D341Med (cell line): Measurements from ENCODE around the gene REPIN1.
"Not testable (repeated sequence)": the region's sequence is repeated elsewhere in the genome, so short reads cannot be mapped to it uniquely, and the experiment has no call there.

ENCODE experiments used
- DNase-seq: peaks from one replicate; pipeline ENCODE4 v3.0.0; 2012; ENCODE audit warnings: low spot score

Gene REPIN1

DNA sequence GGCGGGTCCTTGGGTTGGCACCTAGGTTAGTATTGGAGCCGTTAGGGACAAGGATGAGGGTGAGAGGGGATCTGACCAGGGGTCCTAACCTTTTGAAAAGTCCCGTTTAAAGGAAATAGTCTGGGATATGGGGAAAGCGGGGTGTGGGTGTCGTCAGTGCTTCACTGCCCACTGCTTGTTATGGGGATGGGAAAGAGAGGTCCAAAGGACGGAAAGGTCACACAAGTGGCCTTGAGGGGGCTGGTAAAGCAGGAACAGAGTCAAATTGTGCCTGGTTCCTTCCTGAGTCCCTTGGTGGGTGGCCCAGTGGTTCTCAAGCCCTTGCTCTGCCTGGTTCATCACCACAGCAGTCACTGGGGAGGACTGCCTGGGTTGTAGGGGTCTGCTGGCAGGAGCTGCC lies 7.9 kb downstream of the REPIN1 start:
- DNase-seq, result no peak

GRCh38 chr7:150377196-150377595 lies 8.6 kb downstream of the REPIN1 start:
- no peak for DNase-seq

DNA sequence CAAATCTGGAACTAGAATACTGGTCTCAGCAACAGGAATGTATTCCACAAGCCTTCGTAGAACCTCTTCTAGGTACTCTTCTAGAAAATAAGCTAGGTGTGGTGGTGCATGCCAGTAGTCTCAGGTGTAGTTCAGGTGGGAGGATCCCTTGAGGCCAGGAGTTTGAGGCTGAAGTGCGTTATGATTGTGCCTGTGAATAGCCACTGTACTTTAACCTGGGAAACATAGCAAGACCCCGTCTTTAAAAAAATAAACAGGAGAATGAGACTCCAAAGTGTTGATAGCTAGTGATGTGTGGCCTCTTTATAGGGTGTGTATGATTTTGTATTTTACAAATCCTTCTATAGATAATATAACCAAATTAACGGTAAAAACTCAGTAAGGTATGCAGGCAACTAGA lies 9.0 kb downstream of the REPIN1 start:
- DNase-seq, result no peak

GRCh38 chr7:150378115-150378852 lies 9.7 kb downstream of the REPIN1 start:
- DNase-seq, result peak; percentile 69

GRCh38 chr7:150378853-150379440 lies 10.3 kb downstream of the REPIN1 start, which contains the start of gene ZNF775:
ZNF775 (plus strand) TSS chr7:150379330; CDS start chr7:150388471, 9,141 bp downstream.
- DNase-seq, result peak; percentile 100

GRCh38 chr7:150379441-150380379 lies 11.1 kb downstream of the REPIN1 start:
- peak; percentile 64 for DNase-seq

GRCh38 chr7:150380463-150380862 lies 11.8 kb downstream of the REPIN1 start:
- DNase-seq, result no peak

DNA sequence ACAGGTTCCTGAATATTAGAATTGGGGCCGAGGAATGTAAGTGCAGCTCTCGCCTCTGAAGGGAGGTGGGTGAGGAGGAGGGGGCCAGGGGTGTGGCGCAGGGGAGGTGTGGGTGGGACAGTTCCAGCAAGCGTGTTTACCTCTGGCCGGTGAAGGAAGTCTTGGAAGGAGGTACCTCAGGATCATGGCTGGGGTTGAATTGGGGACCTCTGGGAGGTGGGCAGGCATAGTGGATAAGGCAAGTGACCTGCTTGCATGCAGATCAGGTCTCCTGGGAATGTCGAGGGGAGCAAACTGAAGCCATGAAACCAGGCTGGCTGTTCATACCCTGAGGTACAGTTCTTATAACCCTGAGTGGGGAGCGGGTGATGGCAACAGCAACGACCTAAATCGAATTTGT lies 12.5 kb downstream of the REPIN1 start:
- DNase-seq, result no peak

DNA sequence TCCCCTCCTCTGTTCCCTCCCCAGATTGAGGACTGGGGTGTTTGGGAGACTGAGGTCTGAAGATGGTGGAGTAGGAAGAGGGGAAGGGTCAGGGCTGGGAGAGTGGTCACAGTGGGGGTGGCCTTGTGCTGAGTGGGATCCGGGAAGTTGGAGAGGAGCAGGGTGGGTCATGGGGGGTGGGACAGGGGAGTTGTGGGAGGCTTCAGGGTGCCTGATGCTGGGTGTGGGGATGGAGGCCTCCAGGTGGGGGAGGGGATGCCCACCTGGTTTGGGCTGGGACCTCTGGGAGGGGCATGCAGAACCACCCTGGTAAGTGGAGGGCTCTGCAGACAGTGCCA lies 13.1 kb downstream of the REPIN1 start:
- no peak for DNase-seq

DNA sequence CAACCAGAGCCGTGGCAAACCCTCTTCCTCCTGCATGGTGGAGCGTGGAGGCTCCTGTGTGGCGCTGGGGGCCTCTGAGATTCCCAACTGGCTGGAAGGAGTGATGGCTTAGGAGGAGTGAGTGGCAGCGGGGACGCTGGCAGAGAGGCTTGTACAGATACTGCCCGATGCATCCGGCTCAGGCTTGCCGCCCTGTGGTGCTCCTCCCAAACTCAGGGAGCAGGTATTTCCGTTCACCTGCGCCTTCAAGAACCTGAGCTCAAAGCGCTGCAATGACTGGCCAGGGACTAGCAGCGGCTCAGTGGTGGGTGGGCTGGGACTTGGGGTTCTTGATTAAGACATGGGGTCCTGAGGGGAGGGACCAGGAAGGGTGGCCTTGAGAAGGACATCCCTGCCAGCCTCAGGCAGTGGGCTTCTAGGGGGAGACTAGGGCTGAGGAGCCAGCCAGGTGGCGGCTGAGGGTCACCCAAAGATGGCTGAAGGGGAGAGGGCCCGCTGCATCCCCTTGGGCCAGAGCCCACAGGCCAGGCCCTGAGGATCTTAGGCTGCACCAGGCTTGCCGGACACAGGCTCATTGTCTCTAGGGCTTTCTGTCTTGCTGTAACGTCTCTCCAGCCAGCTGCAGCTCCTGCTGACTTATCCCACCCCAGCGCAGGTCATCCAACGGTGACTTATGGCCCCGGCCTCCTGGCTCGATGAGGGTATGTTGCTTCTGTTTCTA lies 13.7 kb downstream of the REPIN1 start:
- no peak for DNase-seq

GRCh38 chr7:150382844-150383225 lies 14.2 kb downstream of the REPIN1 start:
- no peak for DNase-seq

DNA sequence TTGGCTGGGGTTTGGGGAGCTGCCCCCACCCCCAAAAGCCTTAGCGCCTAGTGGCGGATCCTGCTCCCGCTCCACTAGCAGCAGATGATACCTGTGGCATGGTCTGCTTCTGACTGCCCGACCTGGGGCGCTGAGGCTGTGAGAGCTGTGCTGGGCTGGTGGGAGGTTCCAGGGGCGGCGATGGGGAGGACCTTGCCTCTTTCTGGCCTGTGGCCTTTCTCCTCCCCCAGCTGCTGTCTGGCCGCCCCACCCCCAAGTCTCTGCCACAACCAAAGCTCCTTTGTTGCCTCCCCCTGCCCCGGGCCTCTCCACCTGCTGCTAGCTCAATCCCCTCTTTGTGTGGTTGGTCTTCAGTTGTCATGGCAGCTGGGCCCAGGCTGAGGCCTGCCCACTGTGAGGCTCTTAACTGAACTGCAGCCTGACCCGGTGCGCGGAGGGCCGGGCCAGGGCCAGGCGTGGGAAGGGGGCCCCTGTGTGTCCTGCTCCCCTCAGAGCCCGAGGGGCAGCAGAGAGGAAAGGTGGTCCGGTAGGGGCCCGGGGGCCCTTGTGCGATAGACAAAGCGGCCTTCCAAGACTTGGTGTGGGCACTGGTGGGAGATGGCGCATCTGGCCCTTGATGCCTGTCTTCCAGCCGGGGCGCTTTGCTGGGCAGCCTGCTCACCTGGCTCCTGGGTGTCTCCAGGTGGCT lies 15.2 kb downstream of the REPIN1 start:
- no peak for DNase-seq

- DNase-seq, result no peak
Measured at GRCh38 chr7:150384406-150385301, 16.0 kb downstream of the REPIN1 start.

DNA sequence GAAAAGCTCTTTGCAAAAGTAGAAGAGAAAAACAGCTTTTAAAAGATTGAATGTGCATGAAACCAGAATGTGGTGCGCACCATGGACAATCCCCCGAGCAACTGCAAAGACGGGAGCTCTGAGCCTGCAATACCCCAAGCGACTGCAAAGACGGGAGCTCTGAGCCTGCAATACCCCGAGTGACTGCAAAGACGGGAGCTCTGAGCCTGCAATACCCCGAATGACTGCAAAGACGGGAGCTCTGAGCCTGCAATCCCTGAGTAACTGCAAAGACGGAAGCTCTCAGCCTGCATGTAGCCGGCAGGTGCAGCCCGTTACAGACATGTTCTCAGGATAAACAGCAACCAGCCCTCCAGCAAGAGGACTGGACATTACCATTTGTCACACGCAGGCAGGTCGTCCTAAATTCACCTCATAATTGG lies 16.7 kb downstream of the REPIN1 start:
- DNase-seq, result no peak

GRCh38 chr7:150385884-150386283 lies 17.3 kb downstream of the REPIN1 start:
- DNase-seq, result not testable (repeated sequence)

- no peak for DNase-seq
Measured at GRCh38 chr7:150388306-150388705, 19.7 kb downstream of the REPIN1 start.

DNA sequence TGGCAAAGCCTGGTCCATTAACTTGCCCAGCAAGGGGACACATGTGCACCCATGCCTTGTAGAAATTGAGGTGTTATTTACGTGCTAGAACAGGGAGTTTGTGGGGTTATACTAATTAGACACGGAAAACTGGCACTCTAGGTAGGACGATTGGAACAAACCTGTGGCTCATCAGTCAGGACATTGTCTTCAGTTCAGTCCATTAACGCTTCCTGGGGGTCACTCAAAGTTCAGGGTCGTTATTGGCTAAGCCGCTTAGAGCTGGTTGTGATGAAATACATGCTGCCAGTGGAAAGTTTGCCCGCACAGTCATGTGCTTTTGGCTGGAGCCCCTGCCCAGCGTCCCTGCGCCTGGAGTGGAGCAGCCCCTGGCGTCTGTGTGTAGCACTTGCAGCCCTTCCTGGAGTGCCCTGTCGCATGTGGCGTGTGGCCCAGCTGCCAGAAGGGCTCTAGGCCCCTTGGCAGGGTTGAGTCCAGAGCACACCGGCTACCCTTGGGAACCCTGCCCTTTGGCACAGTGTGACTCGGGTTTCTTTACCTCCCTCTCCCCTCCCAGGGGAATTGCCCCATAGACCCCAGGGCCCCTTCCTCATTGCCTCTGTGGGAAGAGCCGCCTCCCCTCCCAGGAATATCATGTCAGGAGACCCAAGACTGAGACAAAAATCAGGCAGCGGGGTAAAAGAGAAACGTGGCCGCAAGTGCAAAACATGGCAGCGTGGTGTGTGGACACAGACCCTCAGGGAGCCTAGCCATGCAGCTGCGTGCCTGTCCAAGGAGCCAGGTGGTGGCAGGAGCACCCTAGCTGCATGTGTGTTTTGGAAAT lies 20.3 kb downstream of the REPIN1 start:
- DNase-seq, result peak; percentile 88

- no peak for DNase-seq
Measured at GRCh38 chr7:150389532-150389816, 20.9 kb downstream of the REPIN1 start.

- no peak for DNase-seq
Measured at GRCh38 chr7:150390205-150390604, 21.6 kb downstream of the REPIN1 start.

DNA sequence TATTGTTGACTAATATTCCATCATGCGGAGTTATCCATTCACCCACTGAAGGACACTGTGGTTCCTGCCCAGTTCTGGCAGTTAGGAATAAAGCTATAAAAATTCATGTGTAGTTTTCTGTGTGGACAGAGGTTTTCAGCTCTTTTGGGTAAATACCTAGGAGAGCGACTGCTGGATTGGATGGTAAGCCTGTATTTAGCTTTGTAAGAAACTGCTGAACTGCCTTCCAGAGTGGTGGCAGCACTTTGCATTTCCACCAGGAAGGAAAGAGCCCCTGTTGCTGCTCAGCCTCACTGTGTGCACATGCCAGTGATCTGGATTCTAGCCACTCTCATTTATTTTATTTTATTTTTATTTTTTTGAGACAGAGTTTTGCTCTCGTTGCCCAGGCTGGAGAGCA lies 24.7 kb downstream of the REPIN1 start:
- no peak for DNase-seq
